Activated T-cell treated with anti-CD3 and anti-CD28 coated beads, Interleukin-2, amount 50 U/mL, for 1 hour (primary cell): ENCODE data around the gene EPB41L4A.

ENCODE experiments used
- DNase-seq: peaks from one replicate; pipeline ENCODE4 v3.0.0-alpha.2; 2020

EPB41L4A gene

DNA sequence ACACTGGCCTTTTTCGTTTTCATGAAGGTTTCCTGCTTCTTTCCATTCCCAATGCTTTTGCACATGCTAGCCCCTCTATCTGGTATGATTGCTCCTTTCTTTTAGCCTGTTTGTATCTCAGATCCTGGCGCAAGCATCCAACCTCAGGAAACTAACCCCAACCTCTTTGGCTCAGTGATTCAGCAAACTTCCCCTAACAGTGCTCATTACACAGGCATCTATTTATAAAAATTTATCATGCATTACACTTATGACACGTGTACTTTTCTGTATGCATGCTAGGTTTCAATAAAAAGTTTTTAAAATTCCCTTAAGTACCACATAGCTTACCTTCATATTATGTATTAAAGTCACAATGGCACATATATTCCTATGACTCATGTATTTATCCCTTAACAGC lies 218.9 kb downstream of the EPB41L4A start:
- no peak for DNase-seq

DNA sequence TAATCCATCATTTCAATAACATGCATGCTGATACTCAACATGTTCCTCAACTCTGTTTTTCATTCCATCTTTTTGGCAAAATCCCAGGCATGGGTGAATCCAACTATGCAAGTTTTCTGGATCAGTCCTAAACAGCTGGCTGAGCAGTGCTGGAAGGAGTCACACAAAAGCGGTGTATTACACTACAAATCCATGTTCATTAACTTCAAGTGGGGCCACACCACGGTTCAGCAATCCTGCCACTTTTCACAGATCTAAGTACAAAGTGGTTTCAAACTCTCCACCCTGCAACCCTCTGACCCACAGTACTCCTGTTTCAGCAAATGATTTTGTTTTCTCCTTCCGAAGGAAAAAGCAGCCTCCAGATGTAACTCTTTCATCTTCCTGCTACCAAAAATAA lies 222.5 kb downstream of the EPB41L4A start:
- no peak for DNase-seq

- no peak for DNase-seq
Measured at GRCh38 chr5:112195924-112196323, 223.2 kb downstream of the EPB41L4A start.

DNA sequence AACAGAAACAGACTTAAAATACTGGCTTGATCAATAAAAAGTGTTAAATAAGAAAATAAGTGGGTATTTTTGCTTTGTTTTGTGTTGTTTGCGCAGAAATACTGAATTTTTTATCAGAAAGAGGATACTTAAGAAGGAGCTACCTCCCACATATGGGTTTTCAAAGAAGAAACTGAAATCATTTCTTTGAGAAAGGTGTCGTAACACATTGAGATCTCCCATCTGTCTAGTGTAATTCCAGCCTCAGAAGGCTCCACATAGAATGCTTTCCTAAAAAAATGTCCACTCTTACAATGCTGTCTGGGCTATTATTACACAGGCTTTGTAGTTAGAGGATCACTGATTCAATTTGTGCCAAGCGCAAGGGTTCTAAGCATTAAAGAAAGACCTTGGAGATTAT lies 226.2 kb downstream of the EPB41L4A start:
- no peak for DNase-seq

DNA sequence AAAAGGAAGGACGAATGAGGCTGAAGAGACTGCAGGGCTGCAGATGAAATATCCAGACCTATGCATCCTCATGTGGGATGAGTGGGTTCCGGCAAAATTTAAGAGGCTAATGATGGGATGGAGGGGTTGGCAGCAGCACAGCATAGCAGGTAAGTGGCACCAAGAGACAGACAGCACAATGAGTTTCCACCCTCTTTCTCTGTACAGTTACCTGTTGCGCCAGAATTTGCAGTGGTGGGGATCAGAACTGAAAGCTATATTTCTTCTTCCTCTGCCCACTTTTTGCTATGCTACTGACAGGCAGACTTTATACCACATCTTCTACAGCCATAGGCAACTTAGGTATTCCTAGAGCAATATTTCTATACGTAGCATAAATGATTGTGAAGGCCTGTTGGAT lies 227.0 kb downstream of the EPB41L4A start:
- no peak for DNase-seq

DNA sequence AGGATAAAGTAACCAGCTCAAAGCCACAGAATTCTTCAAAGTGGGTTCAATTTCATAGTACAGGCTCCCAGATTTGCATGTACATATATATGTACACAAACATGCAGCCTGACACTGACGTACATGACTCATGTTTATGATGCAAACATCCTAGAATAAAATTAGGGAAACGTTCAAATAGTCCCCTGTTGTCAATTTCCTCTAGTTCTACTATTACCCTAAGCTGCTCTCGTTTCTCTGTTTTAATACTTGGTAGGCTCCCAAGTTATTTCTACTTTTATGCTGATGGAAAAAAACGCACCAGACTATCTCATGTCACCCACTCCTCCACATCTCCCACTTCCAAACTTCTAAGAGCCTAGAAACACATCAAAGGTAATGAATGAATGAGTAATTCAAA lies 229.7 kb downstream of the EPB41L4A start:
- no peak for DNase-seq

DNA sequence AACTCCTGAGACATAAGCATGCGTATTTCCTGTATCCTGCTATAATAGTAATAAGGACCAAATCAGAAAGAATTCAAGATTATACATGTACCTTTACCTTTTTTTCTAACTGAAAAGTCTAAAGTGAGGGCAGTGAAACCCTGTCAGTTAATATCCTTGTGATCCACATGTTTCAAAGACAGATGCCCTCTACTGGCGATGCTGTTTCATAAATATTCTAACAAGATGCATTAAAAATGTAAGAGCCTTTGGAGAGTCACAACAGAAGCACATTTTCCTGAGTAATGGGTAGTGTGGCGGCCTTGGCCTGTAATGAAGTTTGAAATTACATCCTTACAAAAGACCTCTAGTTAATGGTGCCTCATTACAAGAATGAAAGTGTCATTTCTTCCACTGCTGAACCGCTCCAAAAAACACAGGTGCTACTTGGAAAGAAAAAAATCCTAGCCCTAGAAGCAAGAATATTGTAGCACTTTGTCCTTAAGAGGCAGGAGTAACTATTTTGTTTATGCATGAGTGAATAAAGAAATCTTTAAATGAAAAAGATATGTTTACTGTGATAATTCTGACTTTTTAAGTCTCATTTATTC lies 232.6 kb downstream of the EPB41L4A start:
- DNase-seq, result no peak

DNA sequence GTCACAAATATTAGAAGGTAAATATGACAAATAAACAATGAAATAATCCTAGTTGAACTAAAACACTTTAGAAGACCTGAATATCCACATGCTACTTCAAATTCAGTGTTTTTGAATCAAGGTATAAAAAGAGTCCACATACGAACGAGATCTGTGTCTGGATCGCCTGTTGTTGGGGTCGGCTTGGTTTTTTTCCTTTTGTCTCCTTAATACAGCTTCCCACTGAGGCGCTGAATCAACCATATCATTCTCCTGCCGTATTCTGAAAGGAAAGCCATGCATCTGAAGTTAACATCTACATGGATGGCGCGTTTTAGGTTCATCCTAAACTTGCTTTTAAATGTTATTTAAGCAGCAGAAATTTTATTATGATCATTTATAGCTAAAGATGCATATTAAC lies 235.2 kb downstream of the EPB41L4A start:
- no peak for DNase-seq

- DNase-seq, result no peak
Measured at GRCh38 chr5:112183103-112183711, 235.9 kb downstream of the EPB41L4A start.

DNA sequence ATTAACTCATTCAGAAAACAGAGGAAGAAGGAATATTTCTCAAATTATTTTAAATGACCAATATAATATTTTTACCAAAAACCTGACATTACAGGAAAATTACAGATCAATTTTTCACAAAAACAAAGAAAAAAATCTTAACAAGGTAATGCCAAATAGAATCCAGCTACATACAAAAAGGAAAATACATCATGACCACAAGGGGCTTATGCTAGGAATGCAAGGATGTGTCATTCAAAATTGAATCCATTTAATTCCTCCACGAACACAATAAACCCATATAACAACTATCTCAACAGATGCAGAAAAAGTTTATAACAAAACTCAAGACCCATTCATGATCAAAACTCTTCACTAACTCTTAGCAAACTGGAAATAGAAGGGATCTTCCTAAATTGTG lies 239.8 kb downstream of the EPB41L4A start:
- DNase-seq, result no peak

GRCh38 chr5:112174959-112175594 lies 244.0 kb downstream of the EPB41L4A start:
- DNase-seq, result no peak

DNA sequence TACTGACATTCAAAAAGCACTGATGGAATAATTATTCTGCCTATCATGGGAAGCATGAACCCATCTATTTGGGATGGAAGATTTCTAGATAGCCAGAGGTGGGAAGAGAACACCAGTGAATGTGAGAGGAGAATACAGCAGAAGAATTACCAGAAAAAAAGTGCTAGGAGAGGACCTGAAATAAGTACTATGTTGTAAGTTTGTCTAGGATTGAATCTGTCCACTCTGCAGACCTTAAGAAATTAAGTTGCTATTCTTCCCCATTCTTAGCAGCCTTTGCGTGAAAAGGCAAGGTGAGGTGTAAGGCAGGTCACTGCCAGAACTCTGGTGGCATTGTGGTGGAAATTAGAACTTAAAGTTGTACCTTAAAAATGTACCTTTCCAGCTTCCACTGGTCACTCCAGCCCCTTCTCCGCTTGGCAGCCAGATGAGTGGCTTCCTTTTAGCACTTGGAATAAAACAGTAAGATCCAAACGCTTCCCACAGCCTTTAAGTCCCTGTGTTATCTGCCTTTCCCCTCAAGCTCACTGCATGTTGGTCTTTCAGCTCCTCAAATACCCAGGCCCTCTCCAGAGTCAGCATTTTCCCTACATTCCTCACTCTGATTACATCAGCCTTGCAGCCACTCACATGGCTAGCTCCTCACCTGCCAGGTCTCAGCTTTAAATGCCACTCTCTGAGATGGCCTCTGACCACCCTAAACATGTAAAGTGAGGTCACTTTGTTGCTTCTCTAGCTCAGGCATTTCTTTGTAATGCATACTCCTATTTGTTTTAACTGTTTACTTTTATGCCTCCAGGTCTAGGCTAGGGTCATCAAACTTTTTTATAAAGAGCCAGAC lies 253.0 kb downstream of the EPB41L4A start:
- DNase-seq, result no peak

- no peak for DNase-seq
Measured at GRCh38 chr5:112165399-112165798, 253.7 kb downstream of the EPB41L4A start.

DNA sequence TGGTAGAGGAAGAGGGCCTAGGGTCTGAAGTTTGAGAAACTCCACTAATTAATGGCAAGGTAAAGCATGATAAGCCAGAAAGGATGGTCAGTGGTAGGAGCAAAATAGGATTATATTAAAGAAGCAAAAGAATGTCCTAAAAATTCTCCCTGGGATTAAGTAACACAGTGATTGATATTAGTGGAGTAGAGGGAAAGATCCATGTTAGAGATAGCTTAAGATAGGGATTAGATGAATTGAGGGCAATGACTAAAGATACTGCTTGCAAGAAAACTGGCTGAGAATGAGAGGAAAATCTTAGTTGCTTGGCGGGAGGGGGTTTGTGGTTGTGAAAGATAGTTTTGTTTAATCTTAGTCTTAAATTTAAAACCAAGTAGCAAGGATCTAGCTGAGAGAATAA lies 255.6 kb downstream of the EPB41L4A start:
- DNase-seq, result no peak

DNA sequence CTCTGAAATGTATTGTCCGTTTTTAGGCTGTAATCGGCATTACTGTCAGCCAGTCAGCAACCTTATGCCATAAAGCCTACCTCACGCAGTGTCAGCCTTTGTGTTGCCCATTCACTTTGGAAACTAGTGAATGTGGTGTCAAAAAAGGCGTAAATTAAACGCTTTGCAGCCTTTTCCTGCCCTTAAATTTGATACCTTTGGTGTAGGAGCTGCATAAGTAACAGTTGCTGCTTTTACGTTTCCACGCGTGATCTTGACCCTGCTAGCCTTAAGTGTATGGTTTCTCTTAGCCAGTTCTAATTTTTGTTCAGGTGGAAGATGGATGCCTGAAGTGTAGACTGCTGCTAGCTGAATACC lies 257.7 kb downstream of the EPB41L4A start:
- no peak for DNase-seq

DNA sequence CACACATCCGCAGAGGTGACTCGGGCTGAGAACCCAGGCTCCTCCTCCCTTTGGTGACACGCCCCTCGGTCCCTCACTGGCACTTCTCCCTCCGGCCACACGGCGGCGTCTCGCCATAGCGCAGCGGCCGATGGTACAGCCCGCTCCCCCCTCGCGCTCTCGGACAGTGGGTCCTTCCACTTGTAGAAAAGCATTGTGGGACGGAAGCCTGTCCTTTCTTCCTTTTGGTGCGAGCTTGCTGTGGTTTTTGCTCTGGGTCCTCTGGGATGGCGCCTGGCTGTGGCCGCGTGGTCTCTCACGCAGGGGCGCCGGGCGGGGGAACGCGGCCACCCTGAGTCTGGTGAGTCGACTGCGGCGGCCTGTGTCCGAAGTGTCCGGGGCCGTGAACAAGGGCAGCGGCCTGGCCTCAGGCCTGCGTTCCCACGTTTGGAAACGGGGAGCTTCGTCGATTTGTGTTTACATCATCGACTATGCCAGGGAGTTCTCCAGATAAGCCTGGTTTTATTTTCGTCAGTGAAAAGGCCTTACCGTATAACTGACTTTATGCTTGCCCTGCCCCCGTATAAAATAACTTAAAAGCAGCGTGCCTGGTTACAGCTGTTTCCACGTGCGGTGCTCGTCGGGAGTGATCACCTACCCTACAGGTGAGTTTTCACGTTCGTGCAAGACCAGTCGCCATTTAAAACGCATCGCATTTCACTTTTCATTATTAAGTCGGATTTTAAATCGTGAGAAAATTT lies 258.3 kb downstream of the EPB41L4A start:
- peak; percentile 95 for DNase-seq

- no peak for DNase-seq
Measured at GRCh38 chr5:112159435-112159834, 259.6 kb downstream of the EPB41L4A start.

- no peak for DNase-seq
Measured at GRCh38 chr5:112156211-112156610, 262.9 kb downstream of the EPB41L4A start.

DNA sequence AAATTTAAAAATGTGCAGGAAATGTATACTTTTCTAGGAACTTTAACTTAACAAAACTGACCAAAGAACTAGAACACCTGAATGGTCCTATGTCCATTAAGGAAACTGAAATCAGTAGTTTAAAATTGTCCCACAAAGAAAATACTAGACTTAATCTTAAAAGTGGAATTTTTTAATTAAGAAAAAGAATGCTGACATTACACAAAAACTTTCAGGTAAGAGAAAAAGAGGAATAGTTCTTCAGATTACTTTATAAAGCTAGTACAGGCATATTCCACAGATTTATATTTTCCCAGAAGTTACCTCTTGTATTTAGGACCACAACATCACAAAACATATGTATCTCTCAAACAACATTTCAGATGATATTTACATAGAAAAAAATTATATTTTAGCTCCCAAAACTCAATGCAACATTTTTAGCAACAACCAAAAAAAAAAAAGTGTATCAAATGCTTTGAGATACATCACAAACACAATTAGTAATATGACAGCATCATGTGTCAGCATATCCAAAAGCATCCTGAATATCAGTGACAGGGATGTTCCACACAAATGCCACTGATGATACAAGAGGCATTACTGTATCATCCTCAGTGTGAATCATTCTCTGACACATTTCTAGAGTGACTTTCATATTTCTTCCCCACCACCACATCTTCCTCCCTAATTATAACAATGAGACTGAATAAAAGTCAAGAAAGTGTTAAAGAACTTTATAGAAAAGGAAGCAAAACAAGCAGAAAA lies 264.0 kb downstream of the EPB41L4A start:
- DNase-seq, result no peak

DNA sequence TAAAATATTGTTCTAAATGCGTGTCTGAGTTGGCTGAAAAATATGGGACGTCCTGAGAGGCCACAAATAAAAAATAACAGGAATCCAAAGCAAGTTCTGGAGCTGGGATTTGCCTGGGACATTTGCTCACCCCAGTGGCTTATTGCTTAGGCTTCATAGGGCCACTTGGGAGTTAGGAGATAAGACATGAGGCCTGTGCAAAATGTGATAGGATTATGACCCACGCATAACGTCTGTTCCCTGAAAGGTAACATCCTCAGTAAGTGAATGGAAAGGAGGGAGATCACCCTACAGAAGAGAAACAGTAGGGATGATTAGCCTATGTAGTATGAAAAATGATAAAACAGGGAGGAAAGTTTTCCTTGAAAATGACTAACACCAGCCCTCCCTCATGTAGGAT lies 269.4 kb downstream of the EPB41L4A start:
- no peak for DNase-seq

DNA sequence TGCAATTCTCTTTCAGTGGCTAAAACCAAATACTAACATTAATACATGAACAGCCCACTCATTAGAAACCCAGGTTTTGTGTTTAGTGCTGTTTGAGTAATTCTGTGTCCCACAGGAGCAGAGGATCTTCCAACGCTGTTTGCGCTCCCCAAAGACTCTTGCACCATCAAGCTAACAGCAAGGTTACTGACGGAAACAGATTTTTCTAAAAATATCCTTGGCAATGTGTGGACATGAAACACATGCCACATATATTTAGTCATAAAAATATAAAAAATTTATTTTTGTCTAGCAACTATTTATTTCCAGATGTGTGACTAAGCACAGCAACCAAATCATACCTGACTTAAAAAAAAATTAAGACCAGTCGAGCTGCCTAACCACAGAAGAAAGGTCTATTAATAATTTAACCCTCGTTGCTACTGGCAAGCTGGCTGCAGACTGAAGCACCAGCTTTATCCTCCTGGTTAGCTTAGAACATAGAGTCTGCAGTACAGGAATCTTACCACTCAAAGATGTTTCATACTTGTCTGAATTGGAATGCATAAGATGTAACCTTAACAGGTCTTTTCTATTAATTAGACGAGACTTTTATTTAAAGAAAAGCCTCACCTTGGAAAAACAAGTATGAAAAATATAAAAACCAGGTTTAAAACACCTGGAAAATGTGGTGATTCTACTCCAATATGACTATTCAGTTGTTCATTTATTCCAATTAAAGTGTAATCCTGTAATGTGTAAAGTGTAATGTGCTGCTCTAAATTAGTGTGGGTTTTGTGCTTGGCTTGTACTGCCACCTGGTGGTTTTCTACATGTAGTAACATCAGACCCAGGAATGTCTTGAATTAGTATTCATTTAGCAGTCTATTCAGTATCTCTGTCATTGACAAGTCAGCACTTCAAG lies 272.5 kb downstream of the EPB41L4A start:
- DNase-seq, result no peak
